ENCODE measurements around the gene SHFL.
A peak's percentile ranks its signal among the peaks of the same experiment; 100 is the strongest.

Gene SHFL

GRCh38 chr19:10109528-10109927 is 23.4 kb downstream of the SHFL start:
- intact Hi-C loops (cut with micrococcal nuclease): no loop called here
- no peaks in the 10 kb centered on the region for H3K27me3 Mint-ChIP-seq
- no peaks in the 10 kb centered on the region for H3K9me3 Mint-ChIP-seq
- H3K4me3 Mint-ChIP-seq: no peak overlapping the region
- peak overlapping the region; percentile 98 for H3K27ac Mint-ChIP-seq
- H3K36me3 Mint-ChIP-seq (ENCODE audit: low read depth): peaks cover 85% of the 10 kb centered on the region
- H3K4me1 Mint-ChIP-seq (ENCODE audit: low read depth): peaks cover 88% of the 10 kb centered on the region

- peak overlapping the region; percentile 98 for H3K27ac Mint-ChIP-seq
- peaks cover 88% of the 10 kb centered on the region for H3K4me1 Mint-ChIP-seq (ENCODE audit: low read depth)
- no peaks in the 10 kb centered on the region for H3K9me3 Mint-ChIP-seq
- intact Hi-C loops (cut with micrococcal nuclease): no loop called here
- peak overlapping the region; percentile 98 for H3K4me3 Mint-ChIP-seq
- no peaks in the 10 kb centered on the region for H3K27me3 Mint-ChIP-seq
- peaks cover 93% of the 10 kb centered on the region for H3K36me3 Mint-ChIP-seq (ENCODE audit: low read depth)
Observed at GRCh38 chr19:10110076-10110971, 24.2 kb downstream of the SHFL start.

- no peaks in the 10 kb centered on the region for H3K27me3 Mint-ChIP-seq
- H3K36me3 Mint-ChIP-seq (ENCODE audit: low read depth): peaks cover 100% of the 10 kb centered on the region
- no peaks in the 10 kb centered on the region for H3K9me3 Mint-ChIP-seq
- H3K4me3 Mint-ChIP-seq: peak overlapping the region; percentile 98
- peaks cover 88% of the 10 kb centered on the region for H3K4me1 Mint-ChIP-seq (ENCODE audit: low read depth)
- H3K27ac Mint-ChIP-seq: peak overlapping the region; percentile 98
- intact Hi-C loops (cut with micrococcal nuclease): no loop called here
Observed at GRCh38 chr19:10110972-10111317, 24.8 kb downstream of the SHFL start.

GRCh38 chr19:10111405-10111811 is 25.3 kb downstream of the SHFL start, which contains the start of gene P2RY11:
TSS of gene P2RY11 (plus strand) at chr19:10111693. CDS start at chr19:10111722, 29 bp downstream.
- intact Hi-C loops (cut with micrococcal nuclease): no loop called here
- H3K4me1 Mint-ChIP-seq (ENCODE audit: low read depth): peaks cover 90% of the 10 kb centered on the region
- H3K27me3 Mint-ChIP-seq: no peaks in the 10 kb centered on the region
- H3K4me3 Mint-ChIP-seq: peak within 1 kb of the TSS; percentile 98
- H3K9me3 Mint-ChIP-seq: no peaks in the 10 kb centered on the region
- H3K36me3 Mint-ChIP-seq (ENCODE audit: low read depth): peaks cover 100% of the 10 kb centered on the region
- H3K27ac Mint-ChIP-seq: peak within 1 kb of the TSS; percentile 98

GRCh38 chr19:10112037-10112761 is 26.1 kb downstream of the SHFL start:
- peak overlapping the region; percentile 98 for H3K4me3 Mint-ChIP-seq
- H3K4me1 Mint-ChIP-seq (ENCODE audit: low read depth): peaks cover 91% of the 10 kb centered on the region
- H3K27me3 Mint-ChIP-seq: no peaks in the 10 kb centered on the region
- peaks cover 100% of the 10 kb centered on the region for H3K36me3 Mint-ChIP-seq (ENCODE audit: low read depth)
- peak overlapping the region; percentile 98 for H3K27ac Mint-ChIP-seq
- intact Hi-C loops (cut with micrococcal nuclease): no loop called here
- no peaks in the 10 kb centered on the region for H3K9me3 Mint-ChIP-seq

GRCh38 chr19:10112895-10113591 is 26.9 kb downstream of the SHFL start:
- H3K9me3 Mint-ChIP-seq: no peaks in the 10 kb centered on the region
- peaks cover 100% of the 10 kb centered on the region for H3K36me3 Mint-ChIP-seq (ENCODE audit: low read depth)

GRCh38 chr19:10113592-10113963 is 27.5 kb downstream of the SHFL start:
- peaks cover 100% of the 10 kb centered on the region for H3K36me3 Mint-ChIP-seq (ENCODE audit: low read depth)
- no peaks in the 10 kb centered on the region for H3K27me3 Mint-ChIP-seq
- peaks cover 89% of the 10 kb centered on the region for H3K4me1 Mint-ChIP-seq (ENCODE audit: low read depth)
- peak overlapping the region; percentile 98 for H3K4me3 Mint-ChIP-seq
- no peaks in the 10 kb centered on the region for H3K9me3 Mint-ChIP-seq
- H3K27ac Mint-ChIP-seq: peak overlapping the region; percentile 98
- intact Hi-C loops (cut with micrococcal nuclease): no loop called here

More at GRCh38 chr19:10112895-10113591, 26.9 kb downstream of the SHFL start:
- Mint-ChIP-seq H3K4me3 (peak overlapping the region; percentile 98), H3K4me1 (ENCODE audit: low read depth) (peaks cover 89% of the 10 kb centered on the region), H3K27me3 (no peaks in the 10 kb centered on the region), H3K27ac (peak overlapping the region; percentile 98)
- intact Hi-C loops (cut with micrococcal nuclease): no loop called here

- peaks cover 94% of the 10 kb centered on the region for H3K4me1 Mint-ChIP-seq (ENCODE audit: low read depth)
- intact Hi-C loops (cut with micrococcal nuclease): no loop called here
Observed at GRCh38 chr19:10113964-10114650, 28.0 kb downstream of the SHFL start.

GRCh38 chr19:10114651-10115391 is 28.7 kb downstream of the SHFL start:
- peaks cover 100% of the 10 kb centered on the region for H3K36me3 Mint-ChIP-seq (ENCODE audit: low read depth)
- no peak overlapping the region for H3K4me3 Mint-ChIP-seq
- intact Hi-C loops (cut with micrococcal nuclease): no loop called here
- H3K9me3 Mint-ChIP-seq: no peaks in the 10 kb centered on the region
- H3K4me1 Mint-ChIP-seq (ENCODE audit: low read depth): peaks cover 88% of the 10 kb centered on the region
- no peaks in the 10 kb centered on the region for H3K27me3 Mint-ChIP-seq
- H3K27ac Mint-ChIP-seq: peak overlapping the region; percentile 98

More at GRCh38 chr19:10113964-10114650, 28.0 kb downstream of the SHFL start:
- Mint-ChIP-seq H3K36me3 (ENCODE audit: low read depth) (peaks cover 100% of the 10 kb centered on the region), H3K27ac (peak overlapping the region; percentile 98), H3K9me3 (no peaks in the 10 kb centered on the region), H3K27me3 (no peaks in the 10 kb centered on the region), H3K4me3 (peak overlapping the region; percentile 66)

- Mint-ChIP-seq H3K27ac (peak overlapping the region; percentile 74), H3K4me3 (no peak overlapping the region), H3K36me3 (ENCODE audit: low read depth) (peaks cover 94% of the 10 kb centered on the region), H3K27me3 (no peaks in the 10 kb centered on the region), H3K4me1 (ENCODE audit: low read depth) (peaks cover 84% of the 10 kb centered on the region), H3K9me3 (no peaks in the 10 kb centered on the region)
- intact Hi-C loops (cut with micrococcal nuclease): no loop called here
Observed at GRCh38 chr19:10115392-10116084, 29.4 kb downstream of the SHFL start.

- intact Hi-C loops (cut with micrococcal nuclease): no loop called here
- peaks cover 81% of the 10 kb centered on the region for H3K4me1 Mint-ChIP-seq (ENCODE audit: low read depth)
Observed at GRCh38 chr19:10116085-10116865, 30.2 kb downstream of the SHFL start.

More at GRCh38 chr19:10116085-10116865, 30.2 kb downstream of the SHFL start:
- Mint-ChIP-seq H3K27ac (peak overlapping the region; percentile 74), H3K36me3 (ENCODE audit: low read depth) (peaks cover 87% of the 10 kb centered on the region), H3K9me3 (no peaks in the 10 kb centered on the region), H3K27me3 (no peaks in the 10 kb centered on the region), H3K4me3 (peak overlapping the region; percentile 52)
